SK-N-SH (cell line): ENCODE data around the gene TMEM184A. TPM values are rescaled to one million over a fixed set of nuclear protein-coding genes. Genes with fewer than 3 reads are reported as not detected.

Source experiments
- CTCF ChIA-PET: fragments of 300-600, 350-600 bp; formaldehyde crosslinking; extraction: SDS; loops from one replicate; lab custom pipeline; 2021; lab: Yijun Ruan, JAX
- POLR2A ChIA-PET: fragments of 350-600 bp; sonication (Branson Sonifier 250); formaldehyde crosslinking; extraction: SDS; loops from one replicate; lab custom pipeline; 2020; ENCODE audit warnings: antibody characterized with exemption, inconsistent platforms; lab: Yijun Ruan, JAX
- DNase-seq: peaks from one replicate; pipeline ENCODE4 v3.0.0; 2012
- H2AFZ ChIP-seq: fragments of 200-600 bp; sonication (generic); 2 replicates; pipeline ENCODE4 v1.8.1; 2016; ENCODE audit warnings: antibody characterized with exemption, mild to moderate bottlenecking, low read depth
- H3F3A ChIP-seq: fragments of 200-600 bp; sonication (generic); replicated peaks from 2 replicates; pipeline ENCODE3; 2016; ENCODE audit warnings: antibody characterized with exemption, mild to moderate bottlenecking; ENCODE audit not compliant: insufficient read depth
- H3K27ac ChIP-seq, 2 experiments: fragments of 200-500 bp in 1 of 2; fragments of 200-600 bp in 1 of 2; sonication (Bioruptor generic) in 1 of 2; sonication (generic), shearing (Covaris generic) in 1 of 2; 2 replicates each; pipeline versions ENCODE4 v1.5.1 to v1.6.1; 2014 to 2016; ENCODE audit warnings: low read depth in 2 of 2, inconsistent platforms in 1 of 2, low read length in 1 of 2, mild to moderate bottlenecking in 1 of 2, mixed read lengths in 1 of 2
- H3K27me3 ChIP-seq: fragments of 200-600 bp; sonication (generic), shearing (Covaris generic); 2 replicates; pipeline ENCODE4 v1.6.1; 2016; ENCODE audit warnings: mixed run types; ENCODE audit not compliant: insufficient read depth
- H3K36me3 ChIP-seq, 2 experiments: fragments of 200-500 bp in 1 of 2; fragments of 200-600 bp in 1 of 2; sonication (Bioruptor generic) in 1 of 2; sonication (generic) in 1 of 2; replicated peaks in 1 of 2; 2 replicates each; pipeline versions ENCODE3 to v1.5.1; 2014 to 2016; ENCODE audit warnings: low read length in 1 of 2, mild to moderate bottlenecking in 1 of 2; ENCODE audit not compliant: insufficient read depth in 2 of 2, control insufficient read depth in 1 of 2
- H3K4me1 ChIP-seq, 2 experiments: fragments of 200-500 bp in 1 of 2; fragments of 200-600 bp in 1 of 2; sonication (Bioruptor generic) in 1 of 2; sonication (generic), shearing (Covaris generic) in 1 of 2; 2 replicates each; pipeline versions ENCODE4 v1.5.1 to v1.6.1; 2014 to 2016; ENCODE audit warnings: low read depth in 1 of 2, low read length in 1 of 2, mixed run types in 1 of 2; ENCODE audit not compliant: insufficient read depth in 2 of 2, control insufficient read depth in 1 of 2
- H3K4me2 ChIP-seq: fragments of 200-600 bp; sonication (generic), shearing (Covaris generic); 2 replicates; pipeline ENCODE4 v1.6.1; 2017; ENCODE audit warnings: mixed run types
- H3K4me3 ChIP-seq, 2 experiments: fragments of 200-500 bp in 1 of 2; fragments of 200-600 bp in 1 of 2; sonication (Bioruptor generic) in 1 of 2; sonication (generic), shearing (Covaris generic) in 1 of 2; 2 replicates each; pipeline versions ENCODE4 v1.5.1 to v1.8.1; 2014 to 2016; ENCODE audit warnings: low read depth in 2 of 2, inconsistent platforms in 1 of 2, low read length in 1 of 2, mild to moderate bottlenecking in 1 of 2, mixed read lengths in 1 of 2, moderate library complexity in 1 of 2
- H3K79me2 ChIP-seq: fragments of 200-600 bp; sonication (generic); 2 replicates; pipeline ENCODE4 v1.8.1; 2017; ENCODE audit warnings: mild to moderate bottlenecking; ENCODE audit not compliant: insufficient read depth
- H3K9ac ChIP-seq: fragments of 200-600 bp; sonication (generic); 2 replicates; pipeline ENCODE4 v1.6.1; 2017; ENCODE audit warnings: mixed run types
- H3K9me2 ChIP-seq: fragments of 200-600 bp; sonication (generic); 2 replicates; pipeline ENCODE4 v1.6.1; 2017; ENCODE audit warnings: mixed run types
- H3K9me3 ChIP-seq: fragments of 200-600 bp; sonication (generic); 2 replicates; pipeline ENCODE4 v1.6.1; 2017; ENCODE audit warnings: mixed run types, mild to moderate bottlenecking, moderate library complexity
- H4K20me1 ChIP-seq: fragments of 200-600 bp; sonication (generic); 2 replicates; pipeline ENCODE4 v1.6.1; 2017; ENCODE audit warnings: mild to moderate bottlenecking, mixed run types; ENCODE audit not compliant: insufficient read depth
- CHD2 ChIP-seq: fragments of 150-350 bp; IDR thresholded peaks from 2 replicates; pipeline ENCODE4 v1.6.1; 2018; ENCODE audit warnings: low read length; ENCODE audit not compliant: partially characterized antibody
- CTCF ChIP-seq: fragments of 200-600 bp; sonication (generic); IDR thresholded peaks from 2 replicates; pipeline ENCODE4 v1.6.1; 2017; ENCODE audit warnings: antibody characterized with exemption, mild to moderate bottlenecking, moderate library complexity
- ELF1 ChIP-seq: IDR thresholded peaks from 2 replicates; pipeline ENCODE4 v1.4.0; 2012
- EP300 ChIP-seq, 2 experiments: IDR thresholded peaks; 2 replicates each; pipeline versions ENCODE4 v1.4.0 to v1.6.1; 2012; ENCODE audit warnings: borderline replicate concordance in 1 of 2, low read depth in 1 of 2, low read length in 1 of 2
- EZH2phosphoT487 ChIP-seq: fragments of 200-600 bp; sonication (generic); IDR thresholded peaks from 2 replicates; pipeline ENCODE4 v1.6.1; 2017; ENCODE audit warnings: low read depth, mixed run types, mild to moderate bottlenecking, antibody characterized with exemption, moderate library complexity, borderline replicate concordance
- FOSL2 ChIP-seq: IDR thresholded peaks from 2 replicates; pipeline ENCODE4 v1.4.0; 2012; ENCODE audit warnings: low read depth, mild to moderate bottlenecking, moderate library complexity, borderline replicate concordance
- GABPA ChIP-seq: IDR thresholded peaks from 2 replicates; pipeline ENCODE4 v1.4.0; 2012; ENCODE audit warnings: low read depth, mild to moderate bottlenecking
- GATA2 ChIP-seq: sonication (generic); formaldehyde crosslinking; IDR thresholded peaks from 2 replicates; pipeline ENCODE4 v1.5.0; 2020; ENCODE audit warnings: mild to moderate bottlenecking, missing genetic modification reagents
- IRF3 ChIP-seq: fragments of 150-350 bp; IDR thresholded peaks from 2 replicates; pipeline ENCODE4 v1.6.1; 2016; ENCODE audit warnings: mild to moderate bottlenecking, low read depth, low read length
- MAX ChIP-seq: IDR thresholded peaks from 2 replicates; pipeline ENCODE4 v1.4.0; 2012; ENCODE audit warnings: low read depth
- NFIC ChIP-seq: IDR thresholded peaks from 2 replicates; pipeline ENCODE4 v1.4.0; 2012; ENCODE audit warnings: borderline replicate concordance
- POLR2AphosphoS5 ChIP-seq: IDR thresholded peaks from 2 replicates; pipeline ENCODE4 v1.6.1; 2012; ENCODE audit warnings: low read depth, low read length
- RCOR1 ChIP-seq: fragments of 150-350 bp; IDR thresholded peaks from 2 replicates; pipeline ENCODE4 v1.6.1; 2017; ENCODE audit warnings: antibody characterized with exemption, low read length
- RFX5 ChIP-seq: IDR thresholded peaks from 2 replicates; pipeline ENCODE4 v1.6.1; 2012; ENCODE audit warnings: mild to moderate bottlenecking, improper control_type of control experiment, low read length
- SIN3A ChIP-seq: IDR thresholded peaks from 2 replicates; pipeline ENCODE4 v1.6.1; 2012; ENCODE audit warnings: low read depth, mild to moderate bottlenecking, low read length, moderate library complexity, borderline replicate concordance
- SMC3 ChIP-seq: IDR thresholded peaks from 2 replicates; pipeline ENCODE4 v1.6.1; 2012; ENCODE audit warnings: low read depth, low read length, improper control_type of control experiment
- YY1 ChIP-seq: IDR thresholded peaks from 2 replicates; pipeline ENCODE4 v1.4.0; 2012; ENCODE audit warnings: low read depth, mild to moderate bottlenecking
- WGBS: methylation state at CpG from one replicate; pipeline ENCODE4 v1.1.6; 2017; ENCODE audit warnings: low lambda C conversion rate; 5-methylcytosine and 5-hydroxymethylcytosine counted together
- polyA plus RNA-seq, 3 experiments: library from polyadenylated mRNA; depleted of rRNA; stranded (reverse); fragments of >200 nt; gene quantifications; 2 replicates each; pipeline ENCODE4 v1.2.3, GENCODE V29; 2012
- TF ChIP-seq, protein P1 (sequence below): IDR thresholded peaks from 2 replicates; pipeline ENCODE4; 2012
- TF ChIP-seq, protein P2 (sequence below): IDR thresholded peaks from 2 replicates; pipeline ENCODE4 v1.4.0; 2012; ENCODE audit warnings: low read depth, borderline replicate concordance
- TF ChIP-seq, protein P3 (sequence below): IDR thresholded peaks from 2 replicates; pipeline ENCODE4 v1.6.1; 2012; ENCODE audit warnings: mild to moderate bottlenecking, low read depth, low read length, moderate library complexity

TMEM184A gene
- polyA plus RNA-seq, 1 of the 3 experiments (the other 2 are of a cell fraction) = 1.5 TPM

- H3K36me3 ChIP-seq = no peaks in the 10 kb centered on the region
- H3K4me1 ChIP-seq = peaks cover 3 to 16% of the 10 kb centered on the region in 2 experiments; a peak in 2 of 4 replicates
- no peaks in the 10 kb centered on the region for H3K9me3 ChIP-seq
- CTCF ChIA-PET = interaction anchor here (2.6 to 4.2 kb wide), 2 partner anchors 34 to 48 kb away, joined by 14 to 15 read pairs; partner anchors contain the start of gene TMEM184A
- no peak overlapping the region for H3K4me2 ChIP-seq
- peaks cover 2% of the 10 kb centered on the region; the same call in 1 of the 2 replicates for H4K20me1 ChIP-seq
- no peaks in the 10 kb centered on the region for H3K9me2 ChIP-seq
- H3F3A ChIP-seq = peaks cover 11% of the 10 kb centered on the region
- TF ChIP-seq, protein P1, sequence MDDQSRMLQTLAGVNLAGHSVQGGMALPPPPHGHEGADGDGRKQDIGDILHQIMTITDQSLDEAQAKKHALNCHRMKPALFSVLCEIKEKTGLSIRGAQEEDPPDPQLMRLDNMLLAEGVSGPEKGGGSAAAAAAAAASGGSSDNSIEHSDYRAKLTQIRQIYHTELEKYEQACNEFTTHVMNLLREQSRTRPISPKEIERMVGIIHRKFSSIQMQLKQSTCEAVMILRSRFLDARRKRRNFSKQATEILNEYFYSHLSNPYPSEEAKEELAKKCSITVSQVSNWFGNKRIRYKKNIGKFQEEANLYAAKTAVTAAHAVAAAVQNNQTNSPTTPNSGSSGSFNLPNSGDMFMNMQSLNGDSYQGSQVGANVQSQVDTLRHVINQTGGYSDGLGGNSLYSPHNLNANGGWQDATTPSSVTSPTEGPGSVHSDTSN = no peak
- TF ChIP-seq EZH2phosphoT487 (no peak), RCOR1 (no peak), GATA2 (CRISPR knock-in tag) (no peak), POLR2AphosphoS5 (no peak), EP300 (IDR thresholded peaks at IDR 0.05; ENCODE audit: borderline replicate concordance in 1 of 2, low read depth in 1 of 2, low read length in 1 of 2) (no peak), NFIC (no peak), SIN3A (no peak), IRF3 (no peak), CHD2 (no peak), GABPA (no peak), MAX (no peak), FOSL2 (no peak), RFX5 (no peak), YY1 (no peak), SMC3 (no peak), CTCF (no peak), ELF1 (no peak)
- TF ChIP-seq, protein P2, sequence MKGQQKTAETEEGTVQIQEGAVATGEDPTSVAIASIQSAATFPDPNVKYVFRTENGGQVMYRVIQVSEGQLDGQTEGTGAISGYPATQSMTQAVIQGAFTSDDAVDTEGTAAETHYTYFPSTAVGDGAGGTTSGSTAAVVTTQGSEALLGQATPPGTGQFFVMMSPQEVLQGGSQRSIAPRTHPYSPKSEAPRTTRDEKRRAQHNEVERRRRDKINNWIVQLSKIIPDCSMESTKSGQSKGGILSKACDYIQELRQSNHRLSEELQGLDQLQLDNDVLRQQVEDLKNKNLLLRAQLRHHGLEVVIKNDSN = no peak
- TF ChIP-seq, protein P3, sequence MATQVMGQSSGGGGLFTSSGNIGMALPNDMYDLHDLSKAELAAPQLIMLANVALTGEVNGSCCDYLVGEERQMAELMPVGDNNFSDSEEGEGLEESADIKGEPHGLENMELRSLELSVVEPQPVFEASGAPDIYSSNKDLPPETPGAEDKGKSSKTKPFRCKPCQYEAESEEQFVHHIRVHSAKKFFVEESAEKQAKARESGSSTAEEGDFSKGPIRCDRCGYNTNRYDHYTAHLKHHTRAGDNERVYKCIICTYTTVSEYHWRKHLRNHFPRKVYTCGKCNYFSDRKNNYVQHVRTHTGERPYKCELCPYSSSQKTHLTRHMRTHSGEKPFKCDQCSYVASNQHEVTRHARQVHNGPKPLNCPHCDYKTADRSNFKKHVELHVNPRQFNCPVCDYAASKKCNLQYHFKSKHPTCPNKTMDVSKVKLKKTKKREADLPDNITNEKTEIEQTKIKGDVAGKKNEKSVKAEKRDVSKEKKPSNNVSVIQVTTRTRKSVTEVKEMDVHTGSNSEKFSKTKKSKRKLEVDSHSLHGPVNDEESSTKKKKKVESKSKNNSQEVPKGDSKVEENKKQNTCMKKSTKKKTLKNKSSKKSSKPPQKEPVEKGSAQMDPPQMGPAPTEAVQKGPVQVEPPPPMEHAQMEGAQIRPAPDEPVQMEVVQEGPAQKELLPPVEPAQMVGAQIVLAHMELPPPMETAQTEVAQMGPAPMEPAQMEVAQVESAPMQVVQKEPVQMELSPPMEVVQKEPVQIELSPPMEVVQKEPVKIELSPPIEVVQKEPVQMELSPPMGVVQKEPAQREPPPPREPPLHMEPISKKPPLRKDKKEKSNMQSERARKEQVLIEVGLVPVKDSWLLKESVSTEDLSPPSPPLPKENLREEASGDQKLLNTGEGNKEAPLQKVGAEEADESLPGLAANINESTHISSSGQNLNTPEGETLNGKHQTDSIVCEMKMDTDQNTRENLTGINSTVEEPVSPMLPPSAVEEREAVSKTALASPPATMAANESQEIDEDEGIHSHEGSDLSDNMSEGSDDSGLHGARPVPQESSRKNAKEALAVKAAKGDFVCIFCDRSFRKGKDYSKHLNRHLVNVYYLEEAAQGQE = no peak
- DNase-seq = no peak
- peaks cover 9% of the 10 kb centered on the region for H3K79me2 ChIP-seq
- 93% methylated on average over 10 of the region's 10 CpGs for WGBS
- no peak overlapping the region for H2AFZ ChIP-seq
- H3K27me3 ChIP-seq = no peaks in the 10 kb centered on the region
- POLR2A ChIA-PET = no interaction called here
- H3K27ac ChIP-seq = no peak overlapping the region
- H3K9ac ChIP-seq = no peak overlapping the region
- no peak overlapping the region for H3K4me3 ChIP-seq
Observed at GRCh38 chr7:1508277-1508758, 47.7 kb downstream of the TMEM184A start.
